GM19397 (cell line): ENCODE results near the gene RNF19B.
"Not testable (repeated sequence)": the region's sequence is repeated elsewhere in the genome, so short reads cannot be mapped to it uniquely, and the experiment has no call there.

Experiments used
- ATAC-seq: cut with Tn5 transposase; IDR thresholded peaks from one replicate; pipeline ENCODE4 v1.9.1; 2021; ENCODE audit warnings: mild to moderate bottlenecking, moderate library complexity; ENCODE audit not compliant: unreplicated experiment

RNF19B gene

GRCh38 chr1:32933742-32934322 lies 30.8 kb downstream of the RNF19B start:
- ATAC-seq: no peak

- no peak for ATAC-seq
Observed at GRCh38 chr1:32931760-32932159, 32.8 kb downstream of the RNF19B start.

GRCh38 chr1:32929366-32929765 lies 35.2 kb downstream of the RNF19B start:
- no peak for ATAC-seq

GRCh38 chr1:32928715-32929114 lies 35.9 kb downstream of the RNF19B start:
- no peak for ATAC-seq

- ATAC-seq: no peak
Observed at GRCh38 chr1:32928285-32928684, 36.3 kb downstream of the RNF19B start.

GRCh38 chr1:32927441-32927840 lies 37.2 kb downstream of the RNF19B start:
- ATAC-seq: no peak

GRCh38 chr1:32926562-32926961 lies 38.0 kb downstream of the RNF19B start:
- ATAC-seq: no peak

GRCh38 chr1:32925403-32926162 lies 39.0 kb downstream of the RNF19B start:
- no peak for ATAC-seq

- ATAC-seq: no peak
Observed at GRCh38 chr1:32924881-32925344, 39.7 kb downstream of the RNF19B start.

- ATAC-seq: no peak
Observed at GRCh38 chr1:32920833-32921232, 43.8 kb downstream of the RNF19B start.

- ATAC-seq: no peak
Observed at GRCh38 chr1:32919811-32920733, 44.5 kb downstream of the RNF19B start.

GRCh38 chr1:32918179-32918578 lies 46.4 kb downstream of the RNF19B start:
- ATAC-seq: no peak

GRCh38 chr1:32917521-32917920 lies 47.1 kb downstream of the RNF19B start:
- ATAC-seq: no peak

GRCh38 chr1:32915766-32916706 lies 48.6 kb downstream of the RNF19B start:
- ATAC-seq: no peak

- no peak for ATAC-seq
Observed at GRCh38 chr1:32910319-32910718, 54.3 kb downstream of the RNF19B start.

GRCh38 chr1:32907435-32907834 lies 57.2 kb downstream of the RNF19B start:
- ATAC-seq: no peak

GRCh38 chr1:32906654-32907053 lies 58.0 kb downstream of the RNF19B start:
- ATAC-seq: no peak

GRCh38 chr1:32905588-32905987 lies 59.0 kb downstream of the RNF19B start:
- not testable (repeated sequence) for ATAC-seq

- ATAC-seq: no peak
Observed at GRCh38 chr1:32904797-32905196, 59.8 kb downstream of the RNF19B start.
